GM21447 (cell line): Measurements from ENCODE around the gene ACOD1.

Experiments
- ATAC-seq: cut with Tn5 transposase; IDR thresholded peaks from one replicate; pipeline ENCODE4 v1.9.1; 2021; ENCODE audit not compliant: unreplicated experiment

The ACOD1 gene

GRCh38 chr13:76983676-76984075, 35.4 kb downstream of the ACOD1 start:
- no peak for ATAC-seq

- ATAC-seq: peak; percentile 48
Measured at GRCh38 chr13:76991432-76991795, 43.1 kb downstream of the ACOD1 start.

DNA sequence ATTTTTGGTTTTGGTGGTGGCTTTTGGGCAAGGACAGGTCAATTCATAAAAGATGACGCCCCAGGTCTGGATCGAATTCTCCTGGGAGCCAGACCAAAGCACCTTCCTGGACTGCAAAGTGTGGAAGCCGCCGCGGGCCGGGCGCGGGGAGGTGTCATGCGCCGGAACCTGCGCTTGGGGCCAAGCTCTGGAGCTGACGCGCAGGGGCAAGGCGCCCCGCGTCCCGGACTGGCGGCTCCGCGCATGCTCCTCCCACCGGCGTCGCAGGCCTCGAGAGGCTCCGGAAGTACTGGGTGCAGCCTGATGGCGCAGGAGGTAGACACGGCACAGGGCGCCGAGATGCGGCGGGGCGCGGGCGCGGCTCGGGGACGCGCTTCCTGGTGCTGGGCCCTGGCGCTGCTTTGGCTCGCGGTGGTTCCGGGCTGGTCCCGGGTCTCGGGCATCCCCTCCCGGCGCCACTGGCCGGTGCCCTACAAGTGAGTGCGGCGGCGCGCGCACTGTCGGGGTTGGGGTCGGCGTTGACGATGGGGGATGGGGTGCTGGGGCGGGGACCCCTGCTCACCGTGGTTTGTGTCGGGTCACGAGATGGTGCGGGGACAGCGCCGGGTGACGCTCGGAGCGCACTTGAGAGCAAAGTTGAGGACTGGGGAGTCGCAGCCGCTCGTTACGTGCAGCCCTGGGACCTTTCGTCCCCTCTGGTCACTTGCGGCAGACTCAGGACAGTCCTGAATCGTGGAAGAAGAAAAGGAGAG, 43.7 kb downstream of the ACOD1 start, which contains the start of gene CLN5:
TSS of gene CLN5 (plus strand) at position 286 of the 752 bp plus-strand sequence. CDS start at position 304, 18 bp downstream.
- peak; percentile 94 for ATAC-seq

DNA sequence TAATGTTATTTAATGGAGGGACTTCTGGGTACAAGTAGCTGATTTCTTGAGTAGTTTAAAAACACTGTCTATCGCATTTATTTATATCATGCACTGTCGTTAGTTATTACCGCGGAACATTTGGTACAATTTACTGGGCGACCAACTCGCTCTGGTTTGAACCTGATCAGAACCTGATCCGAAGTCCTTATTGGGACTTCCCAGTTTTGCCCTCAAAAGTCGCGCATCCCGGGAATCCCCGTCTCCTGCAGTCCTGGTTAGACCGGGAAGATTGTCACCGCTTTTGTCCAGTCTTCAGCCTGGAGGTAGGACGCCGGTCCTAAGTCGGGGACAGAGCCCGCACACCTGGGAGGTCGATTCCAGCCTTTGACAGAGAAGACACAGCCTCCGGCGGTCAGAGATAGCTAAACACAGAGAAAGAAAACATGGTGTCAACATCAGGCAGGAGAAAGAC, 44.3 kb downstream of the ACOD1 start:
- no peak for ATAC-seq

DNA sequence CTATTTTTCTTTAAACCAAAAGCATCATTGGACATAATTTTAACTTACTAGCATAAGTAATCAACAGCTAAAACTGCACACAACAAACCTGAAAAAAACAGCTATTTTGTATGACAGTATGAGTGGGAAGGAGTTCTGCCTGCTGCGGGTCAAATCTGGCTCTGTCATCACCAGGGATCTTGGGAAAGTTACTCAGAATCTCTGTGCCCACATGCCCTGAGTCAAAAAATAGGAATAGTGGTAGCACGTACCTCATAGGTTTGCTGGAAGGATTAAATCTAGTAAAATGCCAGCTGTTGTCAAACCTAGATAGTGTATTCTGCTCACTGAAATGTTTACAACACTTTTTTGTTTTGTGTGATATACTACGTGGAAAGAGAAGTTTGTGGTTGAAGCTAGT, 44.7 kb downstream of the ACOD1 start:
- ATAC-seq: no peak

DNA sequence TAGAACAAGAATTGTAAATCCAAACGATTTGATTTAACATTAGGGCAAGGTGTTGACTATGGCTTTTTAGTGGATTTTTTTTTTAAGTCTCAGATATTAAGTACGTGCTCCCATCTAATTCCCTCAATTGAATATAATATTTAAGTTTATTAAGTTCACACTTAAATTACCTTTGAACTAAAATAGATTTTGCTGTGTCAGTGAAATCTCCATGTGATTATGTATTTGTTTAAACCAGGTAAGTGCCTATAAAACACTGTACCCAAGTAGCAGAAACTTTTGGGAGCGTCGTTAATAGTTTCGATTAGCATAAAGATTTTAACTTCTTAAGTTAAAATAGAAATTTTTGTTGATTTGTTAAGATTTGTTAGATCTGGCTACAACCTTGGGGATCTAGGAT, 45.2 kb downstream of the ACOD1 start:
- no peak for ATAC-seq

DNA sequence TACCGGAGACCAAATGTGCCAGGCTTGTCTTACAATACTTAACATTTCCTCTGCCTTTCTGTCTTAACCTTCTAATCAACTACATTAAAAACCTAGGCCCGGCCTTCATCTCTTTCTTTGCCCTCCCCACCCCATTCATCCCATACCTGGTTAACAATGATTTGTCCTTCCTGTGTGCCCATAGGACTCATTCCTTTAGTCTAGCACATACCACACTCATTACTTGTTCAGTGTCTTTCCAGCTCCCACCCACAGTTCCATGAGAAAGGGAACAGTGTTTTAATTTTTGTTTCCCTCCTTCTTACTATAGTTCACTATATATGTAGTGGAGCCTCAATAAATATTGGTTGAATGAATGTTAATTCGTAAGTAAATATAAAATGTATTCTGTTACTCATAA, 46.0 kb downstream of the ACOD1 start:
- no peak for ATAC-seq

GRCh38 chr13:77000475-77000874, 52.2 kb downstream of the ACOD1 start:
- ATAC-seq: no peak

GRCh38 chr13:77001540-77001939, 53.2 kb downstream of the ACOD1 start:
- ATAC-seq: no peak

DNA sequence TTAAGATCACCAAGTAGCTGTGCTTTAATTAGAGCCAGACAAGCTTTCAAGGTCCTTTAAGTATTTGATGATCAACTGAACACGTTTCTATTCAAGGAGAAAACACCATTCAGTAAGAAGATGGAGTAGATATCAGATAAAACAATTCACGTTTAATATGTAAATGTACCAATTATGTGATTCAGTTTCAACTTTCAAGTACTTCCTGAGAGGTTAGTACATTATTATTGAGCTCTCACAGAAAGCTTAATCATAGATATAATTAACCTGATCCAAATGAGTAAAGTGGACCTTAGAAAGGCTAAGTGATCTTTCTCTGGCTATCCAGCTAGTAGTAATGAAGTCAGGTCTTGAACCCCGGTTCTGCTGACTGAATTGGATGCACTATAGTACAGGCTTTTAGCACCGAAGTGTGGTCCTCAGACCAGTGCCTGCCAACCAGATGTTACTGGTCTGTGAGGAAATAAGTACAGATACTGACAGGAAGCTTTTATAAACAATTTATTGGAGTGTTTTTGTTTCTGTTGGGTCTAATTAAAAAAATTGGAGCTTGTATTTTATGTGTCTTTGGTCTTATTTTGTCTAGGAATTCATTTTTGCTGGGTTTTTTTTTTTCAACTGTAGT, 53.8 kb downstream of the ACOD1 start:
- no peak for ATAC-seq

GRCh38 chr13:77002590-77003190, 54.4 kb downstream of the ACOD1 start:
- no peak for ATAC-seq
